Embryonic facial prominence (tissue), 1 donor: ENCODE measurements around the gene SIRT3.

ENCODE experiments used
- DNase-seq: peaks from one replicate; pipeline ENCODE4 v3.0.0-alpha.2; 2016; ENCODE audit errors: extremely low spot score

Gene SIRT3

DNA sequence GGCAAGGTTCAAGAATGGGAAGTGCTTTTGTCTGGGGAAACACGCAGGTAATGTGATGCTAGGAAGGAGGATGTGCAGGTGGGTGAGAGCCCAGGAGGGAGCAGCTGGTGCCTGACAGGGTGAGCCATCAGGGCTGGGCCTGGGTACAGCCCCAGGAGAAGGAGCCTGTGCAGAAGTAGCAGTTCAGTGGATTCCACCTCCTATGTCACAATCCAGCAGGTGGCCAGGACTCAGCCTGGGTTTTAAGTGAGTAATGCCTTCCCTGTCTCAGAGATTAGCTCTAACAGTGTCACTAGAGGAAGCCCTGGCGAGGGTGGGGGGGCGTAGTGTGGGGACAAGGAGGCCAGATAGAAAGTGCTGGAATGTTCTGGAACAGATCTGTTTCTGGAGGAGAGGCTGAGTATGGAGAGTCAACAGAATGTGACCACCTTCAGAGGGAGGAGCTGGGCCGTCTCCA is 20.5 kb downstream of the SIRT3 start:
- DNase-seq: no peak

DNA sequence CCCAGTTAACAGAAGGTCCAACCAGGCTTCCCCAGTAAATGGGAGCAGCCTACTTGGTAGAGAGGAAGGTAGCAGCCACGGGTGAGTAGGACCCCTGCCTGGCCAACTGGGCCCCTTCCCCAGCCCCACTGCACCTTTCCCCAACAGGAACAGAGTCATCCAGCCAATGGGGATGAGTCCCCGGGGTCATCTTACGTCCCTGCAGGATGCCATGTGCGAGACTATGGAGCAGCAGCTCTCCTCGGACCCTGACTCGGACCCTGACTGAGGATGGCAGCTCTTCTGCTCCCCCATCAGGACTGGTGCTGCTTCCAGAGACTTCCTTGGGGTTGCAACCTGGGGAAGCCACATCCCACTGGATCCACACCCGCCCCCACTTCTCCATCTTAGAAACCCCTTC is 22.1 kb downstream of the SIRT3 start:
- no peak for DNase-seq

DNA sequence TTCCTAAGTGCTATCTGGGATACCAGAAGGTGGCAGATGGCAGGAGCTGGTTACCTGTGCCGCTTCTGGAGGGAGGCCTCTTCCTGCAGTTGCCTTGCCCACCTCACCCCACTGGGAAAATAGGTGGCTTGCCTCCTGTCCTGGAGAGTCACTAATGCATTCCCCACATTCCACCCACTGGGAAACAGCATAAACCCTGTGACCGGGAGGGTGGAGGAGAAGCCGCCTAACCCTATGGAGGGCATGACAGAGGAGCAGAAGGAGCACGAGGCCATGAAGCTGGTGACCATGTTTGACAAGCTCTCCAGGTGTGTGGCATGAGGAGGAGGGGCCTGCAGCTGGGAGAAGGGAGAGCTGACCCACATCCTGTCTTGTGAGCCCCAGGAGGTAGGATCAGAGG is 23.0 kb downstream of the SIRT3 start:
- DNase-seq: no peak

DNA sequence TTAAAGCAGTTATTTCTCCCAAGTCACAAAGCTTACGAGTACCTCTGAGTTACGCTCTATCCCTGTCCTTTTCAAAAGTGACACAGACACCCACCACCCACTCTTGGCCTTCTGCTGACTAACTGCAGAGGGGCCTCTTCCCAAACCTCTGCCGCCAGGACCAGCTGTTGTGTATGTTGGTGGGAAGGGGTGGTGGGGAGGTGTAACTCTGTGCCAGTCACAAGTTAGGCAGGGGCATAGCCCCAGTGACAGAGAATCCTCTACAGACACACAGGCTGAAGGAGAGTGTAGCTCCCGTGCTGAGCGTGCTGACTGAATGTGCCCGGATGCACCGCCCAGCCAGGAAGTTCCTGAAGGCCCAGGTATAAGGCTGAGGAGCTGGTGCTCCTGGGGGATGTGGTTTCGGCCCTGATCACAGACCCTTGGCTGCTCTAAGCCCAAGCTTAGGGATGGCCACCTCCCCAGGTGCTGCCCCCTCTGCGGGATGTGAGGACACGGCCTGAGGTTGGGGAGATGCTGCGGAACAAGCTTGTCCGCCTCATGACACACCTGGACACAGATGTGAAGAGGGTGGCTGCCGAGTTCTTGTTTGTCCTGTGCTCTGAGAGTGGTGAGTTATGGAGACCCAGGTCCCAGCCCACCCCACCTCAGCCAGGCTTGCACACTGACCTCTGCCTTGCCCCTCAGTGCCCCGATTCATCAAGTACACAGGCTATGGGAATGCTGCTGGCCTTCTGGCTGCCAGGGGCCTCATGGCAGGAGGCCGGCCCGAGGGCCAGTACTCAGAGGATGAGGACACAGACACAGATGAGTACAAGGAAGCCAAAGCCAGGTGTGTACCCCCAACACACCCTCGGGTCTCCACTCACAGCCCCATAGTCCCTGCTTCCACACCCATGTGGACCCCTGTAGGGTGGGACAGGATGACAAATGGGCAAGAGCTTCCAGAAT is 23.7 kb downstream of the SIRT3 start:
- no peak for DNase-seq

- DNase-seq: no peak
Observed at GRCh38 chr11:211741-212140, 24.4 kb downstream of the SIRT3 start.

- no peak for DNase-seq
Observed at GRCh38 chr11:211295-211694, 24.8 kb downstream of the SIRT3 start.

DNA sequence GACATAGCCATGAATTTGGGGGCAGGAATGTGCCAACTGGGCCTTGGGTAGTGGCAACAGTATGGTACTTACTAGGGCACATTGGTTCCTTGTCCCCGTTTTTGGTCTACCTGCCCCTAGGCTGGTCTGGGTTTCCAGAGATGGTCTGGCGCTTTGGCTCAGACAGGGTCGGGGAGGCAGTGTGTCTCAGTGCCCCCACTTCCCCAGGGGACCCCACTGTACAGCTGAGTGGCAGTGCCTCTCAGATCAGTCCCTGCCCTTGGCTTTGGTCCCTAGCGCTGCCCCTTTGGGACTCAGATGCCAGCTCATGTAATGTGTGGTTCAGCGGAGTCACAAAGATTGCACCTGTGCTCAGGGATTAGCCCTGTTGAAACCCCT is 25.4 kb downstream of the SIRT3 start:
- DNase-seq: no peak

GRCh38 chr11:210122-210802 is 25.9 kb downstream of the SIRT3 start:
- DNase-seq: no peak

DNA sequence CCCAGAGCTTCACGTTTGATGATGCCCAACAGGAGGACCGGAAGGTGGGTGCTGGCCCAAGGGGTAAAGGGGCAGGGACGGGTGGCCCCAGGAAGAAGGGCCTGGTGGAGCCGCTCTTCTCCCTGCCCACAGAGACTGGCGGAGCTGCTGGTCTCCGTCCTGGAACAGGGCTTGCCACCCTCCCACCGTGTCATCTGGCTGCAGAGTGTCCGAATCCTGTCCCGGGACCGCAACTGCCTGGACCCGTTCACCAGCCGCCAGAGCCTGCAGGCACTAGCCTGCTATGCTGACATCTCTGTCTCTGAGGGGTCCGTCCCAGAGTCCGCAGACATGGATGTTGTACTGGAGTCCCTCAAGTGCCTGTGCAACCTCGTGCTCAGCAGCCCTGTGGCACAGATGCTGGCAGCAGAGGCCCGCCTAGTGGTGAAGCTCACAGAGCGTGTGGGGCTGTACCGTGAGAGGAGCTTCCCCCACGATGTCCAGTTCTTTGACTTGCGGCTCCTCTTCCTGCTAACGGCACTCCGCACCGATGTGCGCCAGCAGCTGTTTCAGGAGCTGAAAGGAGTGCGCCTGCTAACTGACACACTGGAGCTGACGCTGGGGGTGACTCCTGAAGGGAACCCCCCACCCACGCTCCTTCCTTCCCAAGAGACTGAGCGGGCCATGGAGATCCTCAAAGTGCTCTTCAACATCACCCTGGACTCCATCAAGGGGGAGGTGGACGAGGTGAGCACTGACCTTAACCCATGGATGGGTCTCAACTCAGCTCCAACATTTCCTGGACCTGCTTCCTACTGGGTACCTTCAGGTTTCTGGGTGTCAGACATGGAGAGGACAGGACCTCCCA is 26.6 kb downstream of the SIRT3 start:
- no peak for DNase-seq

DNA sequence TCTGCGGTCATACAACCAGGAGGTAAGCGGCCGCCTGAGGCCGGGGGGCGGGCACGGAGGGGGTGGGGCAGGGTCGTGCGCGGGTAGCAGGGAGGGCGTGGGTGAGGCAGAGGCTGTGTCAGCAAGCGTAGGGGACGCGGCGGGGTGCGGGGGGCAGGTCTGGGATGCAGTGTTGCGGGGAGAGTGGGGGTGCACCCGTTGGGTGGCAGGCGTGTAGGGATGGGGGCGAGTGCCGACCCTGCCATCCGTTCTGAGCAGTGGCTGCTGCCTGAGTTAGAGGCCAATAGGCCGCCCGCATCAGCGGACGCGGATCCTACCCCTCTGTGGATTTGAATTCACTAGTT is 27.3 kb downstream of the SIRT3 start:
- no peak for DNase-seq

- peak; percentile 62 for DNase-seq
Observed at GRCh38 chr11:208181-208916, 27.8 kb downstream of the SIRT3 start.

- DNase-seq: no peak
Observed at GRCh38 chr11:207863-208180, 28.3 kb downstream of the SIRT3 start.

DNA sequence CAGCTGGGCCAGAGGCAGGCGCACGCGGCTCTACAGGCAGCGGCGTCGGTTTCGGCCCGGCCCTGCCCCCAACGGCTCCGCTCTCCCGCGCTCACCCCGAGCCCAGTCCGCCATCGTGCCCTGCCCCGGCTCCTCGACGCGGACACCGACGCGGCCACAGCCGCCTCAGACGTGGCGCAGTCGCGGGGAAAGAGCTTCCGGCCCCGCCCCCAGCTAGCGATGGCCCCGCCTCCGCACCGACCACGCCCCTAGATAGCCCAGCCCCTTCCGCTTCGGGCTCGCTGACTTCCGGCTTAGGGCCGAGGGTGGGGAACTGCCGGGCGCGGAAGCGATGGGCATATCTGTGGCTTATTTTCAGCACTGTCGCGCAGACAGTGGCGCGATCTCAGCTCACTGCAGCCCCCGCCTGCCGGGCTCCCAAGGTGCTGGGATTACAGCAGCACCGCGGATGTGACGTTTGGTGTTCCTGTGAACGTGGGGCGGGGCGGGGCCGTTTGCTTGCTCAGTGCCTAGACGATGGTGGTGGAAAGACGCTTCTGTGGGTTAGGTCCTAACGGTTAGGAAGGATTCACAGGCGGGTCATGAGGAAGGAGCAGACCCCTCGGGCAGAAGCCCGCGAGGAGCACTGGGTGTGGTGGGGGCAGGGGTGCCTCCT is 28.8 kb downstream of the SIRT3 start, which contains the start of the genes BET1L and RIC8A:
Gene BET1L, minus strand, starts transcription at position 192 of the 655 bp plus-strand sequence. Its CDS starts 78 bp downstream, at position 114.
Gene RIC8A, plus strand, starts transcription at position 501 of the 655 bp plus-strand sequence. CDS start 1,147 bp downstream, outside the sequence.
- peak; percentile 94 for DNase-seq

DNA sequence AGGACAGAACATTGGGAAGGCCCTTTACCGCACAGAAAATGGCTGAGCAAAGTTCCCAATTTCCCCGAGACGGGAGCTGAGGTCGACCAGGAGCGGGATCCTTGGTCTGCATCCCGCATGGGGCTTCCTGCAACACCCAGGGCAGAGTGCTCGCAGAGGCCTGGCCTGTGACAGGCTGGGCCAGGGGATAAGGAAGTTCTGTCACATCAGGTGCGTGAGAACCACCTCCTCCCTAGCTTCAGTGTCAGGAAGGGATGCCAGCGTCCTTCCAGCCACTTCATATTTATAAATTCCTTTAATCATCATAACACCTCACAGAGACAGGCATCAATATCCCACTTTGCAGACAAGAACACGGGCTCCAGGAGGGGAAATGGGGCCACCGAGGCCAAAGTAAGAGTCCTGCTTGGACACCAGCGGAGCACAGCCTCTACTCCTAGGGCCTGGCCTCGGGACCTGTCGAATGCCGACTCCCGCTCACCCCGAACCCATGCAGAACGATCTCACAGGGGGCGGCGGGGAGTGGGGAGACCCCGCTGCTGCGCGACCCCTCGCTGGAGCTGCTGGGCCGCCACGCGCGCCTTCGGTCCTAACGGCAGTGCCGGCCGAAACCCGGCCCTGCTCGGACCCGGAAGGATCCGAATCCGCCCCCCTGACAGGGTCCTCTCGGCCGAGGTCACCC is 29.5 kb downstream of the SIRT3 start:
- no peak for DNase-seq

DNA sequence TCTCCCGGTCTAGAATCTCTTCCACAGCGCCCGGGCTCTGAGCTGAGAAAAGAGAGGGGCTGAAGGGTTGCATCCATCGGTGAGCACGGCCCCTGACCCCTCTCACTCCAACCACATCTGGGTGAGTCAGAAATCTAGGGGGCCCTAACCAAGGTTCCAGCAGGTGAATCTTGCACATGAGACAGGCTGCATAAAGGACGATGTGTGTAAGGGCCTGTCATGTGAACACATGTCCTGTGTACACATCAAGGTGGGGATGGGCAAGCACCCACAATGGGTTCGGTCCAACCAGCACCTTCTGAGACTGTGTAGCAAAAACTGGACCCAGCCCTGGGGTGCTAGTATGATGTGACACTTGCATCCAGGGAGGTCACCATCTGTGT is 30.1 kb downstream of the SIRT3 start:
- DNase-seq: no peak

- no peak for DNase-seq
Observed at GRCh38 chr11:205221-206001, 30.7 kb downstream of the SIRT3 start.

GRCh38 chr11:204587-205109 is 31.5 kb downstream of the SIRT3 start:
- no peak for DNase-seq

DNA sequence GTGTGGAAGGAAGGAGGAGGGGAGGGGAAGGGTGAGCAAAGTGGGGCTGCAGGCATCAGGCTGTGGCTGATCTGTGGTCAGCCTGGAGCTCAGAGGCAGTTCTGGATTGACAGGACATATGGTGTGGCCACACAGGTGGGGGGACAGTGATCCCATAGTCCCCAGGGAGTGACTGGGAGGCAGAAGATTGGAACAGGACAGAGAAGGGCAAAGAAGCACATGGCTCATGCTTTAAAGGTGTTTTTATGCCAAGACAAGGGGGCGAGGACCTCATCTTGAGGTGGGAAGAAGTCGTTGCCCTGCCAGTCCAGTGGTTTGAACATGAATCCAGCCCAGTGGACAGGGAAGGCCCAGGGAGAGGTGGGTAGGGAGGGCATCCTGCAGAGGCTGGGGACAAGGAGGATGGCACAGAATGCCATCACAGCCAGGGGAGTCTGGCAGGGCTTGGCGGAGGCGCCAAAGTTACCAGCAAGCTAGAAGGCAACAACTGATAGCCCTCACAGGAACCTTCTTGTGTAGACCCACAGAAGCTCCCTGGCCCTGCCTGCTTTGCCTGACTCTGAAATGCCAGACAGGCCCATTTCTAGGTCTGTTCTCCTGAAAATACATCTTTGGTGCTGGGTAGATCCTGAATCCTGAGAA is 32.1 kb downstream of the SIRT3 start:
- DNase-seq: no peak
